K562 (cell line): Measurements from ENCODE around the gene TNFSF9. TPM values are rescaled to one million over a fixed set of nuclear protein-coding genes. Genes with fewer than 3 reads are reported as not detected.
A peak's percentile ranks its signal among the peaks of the same experiment; 100 is the strongest.

Experiments used
- ARID3B ChIP-seq: fragments of 250-450 bp; sonication (Bioruptor Pico); IDR thresholded peaks from 2 replicates; pipeline ENCODE4 v1.4.0; 2020; ENCODE audit warnings: borderline replicate concordance
- ATF3 ChIP-seq, 2 experiments: fragments of 450-650 bp in 1 of 2; sonication (generic) in 1 of 2; formaldehyde crosslinking in 1 of 2; IDR thresholded peaks in 1 of 2; conservative IDR thresholded peaks in 1 of 2; 2 replicates each; pipeline versions ENCODE4 v1.6.1 to v1.8.1; 2016 to 2023; ENCODE audit warnings: mild to moderate bottlenecking in 2 of 2, moderate library complexity in 2 of 2, inconsistent platforms in 1 of 2, missing genetic modification reagents in 1 of 2
- GTF3C2 ChIP-seq: IDR thresholded peaks from 3 replicates; pipeline ENCODE4 v1.6.1; 2011; ENCODE audit warnings: borderline replicate concordance, mild to moderate bottlenecking, moderate library complexity; ENCODE audit not compliant: insufficient read length; ENCODE audit errors: extremely low read depth
- HDAC1 ChIP-seq, 2 experiments: fragments of 450-650 bp; IDR thresholded peaks; 2 replicates each; pipeline ENCODE4 v1.6.1; 2016 to 2017; ENCODE audit warnings: inconsistent platforms in 1 of 2, mild to moderate bottlenecking in 1 of 2, moderate library complexity in 1 of 2
- ILK ChIP-seq: fragments of 450-650 bp; IDR thresholded peaks from 2 replicates; pipeline ENCODE4 v1.6.1; 2016; ENCODE audit warnings: missing genetic modification characterization, low read depth, mild to moderate bottlenecking, missing compliant biosample characterization, moderate library complexity, borderline replicate concordance
- RERE ChIP-seq: sonication (generic); formaldehyde crosslinking; IDR thresholded peaks from 2 replicates; pipeline ENCODE4 v1.8.0; 2023; ENCODE audit warnings: missing genetic modification reagents, mild to moderate bottlenecking, borderline replicate concordance
- TOE1 ChIP-seq, 2 experiments: fragments of 450-650 bp in 1 of 2; sonication (generic) in 1 of 2; formaldehyde crosslinking in 1 of 2; IDR thresholded peaks; 2 replicates each; pipeline versions ENCODE4 v1.7.1 to v1.8.0; 2016 to 2022; ENCODE audit warnings: borderline replicate concordance in 2 of 2, mild to moderate bottlenecking in 2 of 2, antibody characterized with exemption in 1 of 2, inconsistent platforms in 1 of 2, low read depth in 1 of 2, missing genetic modification reagents in 1 of 2, moderate library complexity in 1 of 2
- ZNF639 ChIP-seq, 2 experiments: fragments of 200-800 bp in 1 of 2; sonication (Bioruptor generic) in 1 of 2; sonication (generic) in 1 of 2; formaldehyde crosslinking in 1 of 2; IDR thresholded peaks in 1 of 2; conservative IDR thresholded peaks in 1 of 2; 2 replicates each; pipeline versions ENCODE4 v1.5.0 to v1.6.1; 2016 to 2020; ENCODE audit warnings: missing compliant biosample characterization in 1 of 2, missing genetic modification characterization in 1 of 2, missing genetic modification reagents in 1 of 2
- polyA plus RNA-seq, 8 experiments: library from polyadenylated mRNA; depleted of rRNA in 4 of 8; stranded (reverse) in 5 of 8; unstranded in 3 of 8; fragments of >200 nt; fragmentation: Nextera tagmentation in 2 of 8; fragmentation: Illumina TruSeq in 1 of 8; extraction: Ambion mirVana in 2 of 8; extraction: Trizol in 1 of 8; gene quantifications; 2 replicates each; pipeline versions ENCODE4 v1.2.1 to v1.2.3, GENCODE V29; 2011 to 2014; ENCODE audit warnings: inconsistent platforms in 1 of 8, missing spikeins in 1 of 8
- total RNA-seq, 7 experiments: library from RNA; depleted of rRNA in 6 of 7; stranded (reverse); fragments of >200 nt in 6 of 7; fragmentation: Illumina TruSeq in 2 of 7; extraction: Trizol in 2 of 7; gene quantifications; 2 replicates each; pipeline versions ENCODE4 v1.2.1 to v1.2.3, GENCODE V29; 2011 to 2021; ENCODE audit warnings: low replicate concordance in 1 of 7

The TNFSF9 gene
- total and polyA plus RNA-seq, 9 of the 15 experiments (the other 6 are each of a cell fraction or from before 2014, with no cell fraction given), result 1.4 to 17.9 (median 6.5) TPM

GRCh38 chr19:6521718-6522646 lies 8.8 kb upstream of the TNFSF9 start (continued):
- no peak for TF ChIP-seq RERE
- TF ChIP-seq ILK, result no peak
- no peak for TF ChIP-seq ARID3B (CRISPR knock-in tag)
- peak; percentile 63 for TF ChIP-seq GTF3C2
- 0 out of 2 replicates have a peak, but pooled peaks have one; percentile 24 for TF ChIP-seq TOE1 (IDR thresholded peaks at IDR 0.05; ENCODE audit: borderline replicate concordance)
- no peak for TF ChIP-seq TOE1 (CRISPR knock-in tag; IDR thresholded peaks at IDR 0.05; ENCODE audit: borderline replicate concordance, low read depth)
- TF ChIP-seq HDAC1 (IDR thresholded peaks at IDR 0.05), result peak; percentile 26 to 57; a peak in 2 of 4 replicates
- no peak for TF ChIP-seq ZNF639 (CRISPR knock-in tag; conservative IDR thresholded peaks at IDR 0.05 in 1 of 2, IDR thresholded peaks at IDR 0.05 in 1 of 2)
- TF ChIP-seq ATF3 (IDR thresholded peaks at IDR 0.05), result peak; percentile 56
- no peak for TF ChIP-seq ATF3 (CRISPR knock-in tag; conservative IDR thresholded peaks at IDR 0.05)
